ENCODE results near the gene MAD1L1.

GRCh38 chr7:2159176-2159520 is 73.6 kb downstream of the MAD1L1 start:
- TF ChIP-seq, protein P1, sequence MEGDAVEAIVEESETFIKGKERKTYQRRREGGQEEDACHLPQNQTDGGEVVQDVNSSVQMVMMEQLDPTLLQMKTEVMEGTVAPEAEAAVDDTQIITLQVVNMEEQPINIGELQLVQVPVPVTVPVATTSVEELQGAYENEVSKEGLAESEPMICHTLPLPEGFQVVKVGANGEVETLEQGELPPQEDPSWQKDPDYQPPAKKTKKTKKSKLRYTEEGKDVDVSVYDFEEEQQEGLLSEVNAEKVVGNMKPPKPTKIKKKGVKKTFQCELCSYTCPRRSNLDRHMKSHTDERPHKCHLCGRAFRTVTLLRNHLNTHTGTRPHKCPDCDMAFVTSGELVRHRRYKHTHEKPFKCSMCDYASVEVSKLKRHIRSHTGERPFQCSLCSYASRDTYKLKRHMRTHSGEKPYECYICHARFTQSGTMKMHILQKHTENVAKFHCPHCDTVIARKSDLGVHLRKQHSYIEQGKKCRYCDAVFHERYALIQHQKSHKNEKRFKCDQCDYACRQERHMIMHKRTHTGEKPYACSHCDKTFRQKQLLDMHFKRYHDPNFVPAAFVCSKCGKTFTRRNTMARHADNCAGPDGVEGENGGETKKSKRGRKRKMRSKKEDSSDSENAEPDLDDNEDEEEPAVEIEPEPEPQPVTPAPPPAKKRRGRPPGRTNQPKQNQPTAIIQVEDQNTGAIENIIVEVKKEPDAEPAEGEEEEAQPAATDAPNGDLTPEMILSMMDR (IDR thresholded peaks at IDR 0.05) = no peak
- no peak for TF ChIP-seq POLR2A (IDR thresholded peaks at IDR 0.05)
